Head of caudate nucleus (tissue), 42 donors: ENCODE measurements around the gene ARL10.
A peak's percentile ranks its signal among the peaks of the same experiment; 100 is the strongest.

Source experiments
- DNase-seq, 42 donors: peaks; one replicate each; pipeline versions ENCODE4 v3.0.0 to v3.0.0-alpha.2; 2020 to 2021; ENCODE audit warnings: mixed read lengths in 7 of 42
- intact Hi-C: fragments of 100-400 bp; cut with DNase I; formaldehyde crosslinking; loops from one replicate; pipeline ENCODE4 v1.15.0; 2022

ARL10 gene, protein sequence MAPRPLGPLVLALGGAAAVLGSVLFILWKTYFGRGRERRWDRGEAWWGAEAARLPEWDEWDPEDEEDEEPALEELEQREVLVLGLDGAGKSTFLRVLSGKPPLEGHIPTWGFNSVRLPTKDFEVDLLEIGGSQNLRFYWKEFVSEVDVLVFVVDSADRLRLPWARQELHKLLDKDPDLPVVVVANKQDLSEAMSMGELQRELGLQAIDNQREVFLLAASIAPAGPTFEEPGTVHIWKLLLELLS

DNA sequence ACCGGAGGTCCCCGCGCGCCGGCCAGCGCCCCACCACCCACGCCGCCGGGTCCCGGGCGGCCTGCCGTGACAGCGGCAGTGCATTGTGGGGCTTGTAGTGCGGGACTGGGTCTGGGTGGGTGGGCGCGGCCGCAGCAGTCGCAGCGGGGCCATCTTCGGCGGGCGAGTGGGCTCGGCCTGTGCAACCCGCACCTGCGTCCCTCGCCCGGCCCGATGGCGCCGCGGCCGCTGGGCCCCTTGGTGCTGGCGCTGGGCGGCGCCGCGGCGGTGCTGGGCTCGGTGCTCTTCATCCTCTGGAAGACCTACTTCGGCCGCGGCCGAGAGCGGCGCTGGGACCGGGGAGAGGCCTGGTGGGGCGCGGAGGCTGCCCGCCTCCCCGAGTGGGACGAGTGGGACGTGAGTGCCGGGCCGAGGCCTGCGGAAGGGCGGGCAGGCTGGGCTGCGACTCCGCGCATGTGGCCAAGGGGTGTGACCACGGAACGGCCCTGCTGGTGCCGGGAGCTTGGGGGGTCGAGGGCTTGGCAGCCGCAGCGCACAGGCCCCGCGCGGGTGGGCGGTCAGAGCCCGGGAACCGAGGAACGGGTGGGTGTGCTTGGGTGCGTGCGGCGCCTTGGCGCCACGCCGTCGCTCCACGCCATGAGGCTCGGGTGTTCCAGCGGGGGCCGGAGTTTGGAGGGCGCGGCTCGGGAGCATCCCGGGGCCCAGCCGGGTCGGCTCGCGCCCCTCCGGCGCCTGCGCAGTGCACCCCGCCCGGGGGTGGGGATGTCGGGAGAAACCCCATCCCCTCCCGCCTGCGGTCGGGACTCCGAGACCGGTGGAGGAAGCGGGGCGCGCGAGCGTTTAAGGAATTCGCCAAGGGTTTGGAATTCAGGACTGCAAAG, at the start of gene ARL10:
Gene ARL10, plus strand, starts transcription at position 137 of the 881 bp plus-strand sequence. Its CDS starts 77 bp downstream, at position 214.
- intact Hi-C loops = no loop called here
- peak in 40 of 42 donors; percentile 42 to 86 (median 66) for DNase-seq

DNA sequence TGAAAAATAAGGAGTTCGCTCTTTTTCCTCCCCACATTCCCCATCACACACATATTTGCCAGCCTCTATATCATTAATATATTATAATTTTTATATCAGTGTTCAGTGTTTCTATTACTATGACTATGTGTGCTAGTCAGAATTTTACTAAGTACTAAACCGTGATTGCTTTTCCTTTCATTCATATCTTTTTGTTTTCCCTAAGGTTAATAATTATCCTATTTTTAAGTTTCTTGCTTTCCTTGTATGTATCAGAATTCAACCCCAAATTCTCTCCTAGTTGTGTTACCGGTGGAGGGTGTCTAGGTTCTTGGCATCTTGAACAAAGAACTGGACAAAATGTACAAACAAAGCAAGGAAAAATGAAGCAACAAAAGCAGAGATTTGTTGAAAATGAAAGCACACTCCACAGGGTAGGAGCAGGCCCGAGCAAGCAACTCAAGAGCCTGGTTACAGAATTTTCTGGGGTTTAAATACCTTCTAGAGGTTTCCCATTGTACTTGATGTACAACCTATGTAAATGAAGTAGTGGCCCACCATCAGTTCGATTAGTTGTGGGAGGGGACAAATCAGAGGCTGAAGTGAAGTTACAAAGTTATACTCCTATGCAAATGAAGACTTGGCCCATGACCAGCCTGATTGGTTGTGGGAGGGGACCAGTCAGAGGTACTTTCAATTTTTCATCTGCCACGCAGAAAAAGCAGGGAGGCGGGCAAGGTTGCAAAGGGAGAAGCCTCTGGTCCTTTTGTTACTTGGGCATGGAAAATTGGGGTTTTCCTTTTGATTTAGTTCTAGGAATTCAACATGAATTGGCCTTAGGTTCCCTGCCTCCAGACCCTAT, 47.5 kb upstream of the ARL10 start:
- intact Hi-C loops = no loop called here
- no peak for DNase-seq

DNA sequence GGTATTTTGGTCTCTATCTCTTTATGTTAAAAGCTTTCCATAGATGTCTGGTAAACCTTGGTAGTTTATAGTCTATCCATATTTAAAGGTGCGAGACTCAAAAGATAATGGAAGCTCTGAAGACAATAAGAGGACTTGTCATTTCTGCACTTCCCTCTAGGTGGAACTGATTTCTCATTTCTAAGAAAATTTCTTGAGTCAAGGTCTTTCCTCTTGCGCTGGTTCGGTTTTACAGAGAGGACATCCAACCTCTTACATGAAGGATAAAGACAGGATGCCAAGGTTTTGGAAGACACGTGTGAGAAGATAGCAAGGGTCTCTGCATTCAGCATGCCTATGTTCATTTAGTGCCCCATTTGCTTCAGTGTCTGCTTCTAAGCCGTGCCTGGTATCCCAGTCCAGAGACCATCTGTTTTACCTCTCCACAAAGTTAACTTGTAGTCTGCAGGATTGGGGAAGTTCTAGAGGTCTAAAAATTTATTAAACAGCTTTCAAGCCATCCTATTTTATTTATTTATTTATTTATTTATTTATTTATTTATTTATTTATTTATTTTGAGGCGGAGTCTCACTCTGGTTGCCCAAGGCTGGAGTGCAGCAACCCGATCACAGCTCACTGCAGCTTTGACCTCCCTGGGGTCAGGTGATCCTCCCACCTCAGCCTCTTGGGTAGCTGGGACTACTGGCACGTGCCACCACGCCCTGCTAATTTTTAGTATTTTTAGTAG, 45.3 kb upstream of the ARL10 start:
- intact Hi-C loops = no loop called here

DNA sequence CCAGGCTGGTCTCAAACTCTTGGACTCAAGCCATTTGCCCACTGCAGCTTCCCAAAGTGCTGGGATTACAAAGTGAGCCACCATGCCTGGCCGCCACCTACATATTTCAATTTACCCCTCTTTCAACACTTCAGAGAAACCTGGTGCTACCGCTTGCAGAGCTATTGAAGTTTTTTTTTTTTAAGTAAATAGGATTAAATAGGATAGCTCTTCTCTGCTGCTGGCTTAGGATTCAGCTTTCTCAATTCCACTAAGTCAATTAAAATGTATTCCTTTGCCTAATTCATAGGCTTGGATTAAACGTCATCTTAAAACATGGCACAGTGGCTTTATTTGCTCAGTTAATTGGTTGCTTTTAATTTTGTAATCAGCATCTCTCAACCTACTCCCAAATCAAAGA, 44.7 kb upstream of the ARL10 start:
- DNase-seq = no peak

More for the DNA sequence above, 45.3 kb upstream of the ARL10 start:
- DNase-seq = no peak

DNA sequence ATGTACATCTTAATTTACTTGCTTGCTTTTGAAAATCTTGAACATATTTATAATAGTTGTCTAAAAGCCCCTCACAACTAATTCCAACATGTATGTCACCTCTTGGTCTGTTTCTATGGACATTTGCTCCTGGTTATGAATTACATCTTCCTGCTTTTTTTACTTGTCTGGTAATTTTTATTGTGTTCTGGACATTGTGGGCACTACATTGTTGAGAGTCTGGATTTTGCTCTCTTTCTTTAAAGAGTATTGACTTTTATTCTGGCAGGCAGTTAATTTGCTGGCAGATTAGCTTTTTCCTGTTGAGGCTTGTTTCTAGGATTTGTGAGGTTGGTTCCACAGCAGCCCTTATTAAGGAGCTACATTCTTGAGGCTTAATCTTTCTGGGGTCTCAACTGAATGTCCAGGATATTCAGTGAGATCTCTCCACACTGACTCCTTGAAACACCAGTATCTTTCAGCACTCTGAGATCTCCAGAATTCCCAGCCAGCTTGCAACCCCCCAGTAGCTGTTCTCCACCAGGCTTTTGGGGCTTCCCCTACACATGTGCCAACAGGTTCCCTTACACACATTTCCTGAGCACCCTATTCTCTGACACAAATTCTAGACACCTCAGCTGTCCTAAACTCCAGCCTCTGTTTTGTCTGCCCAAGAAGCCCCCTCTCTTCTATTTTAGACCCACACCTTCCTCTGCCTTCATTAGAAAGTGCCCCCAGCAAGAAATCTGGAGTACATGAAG, 31.1 kb upstream of the ARL10 start:
- intact Hi-C loops = no loop called here
- DNase-seq = no peak

More for the DNA sequence above, 44.7 kb upstream of the ARL10 start:
- intact Hi-C loops = no loop called here

DNA sequence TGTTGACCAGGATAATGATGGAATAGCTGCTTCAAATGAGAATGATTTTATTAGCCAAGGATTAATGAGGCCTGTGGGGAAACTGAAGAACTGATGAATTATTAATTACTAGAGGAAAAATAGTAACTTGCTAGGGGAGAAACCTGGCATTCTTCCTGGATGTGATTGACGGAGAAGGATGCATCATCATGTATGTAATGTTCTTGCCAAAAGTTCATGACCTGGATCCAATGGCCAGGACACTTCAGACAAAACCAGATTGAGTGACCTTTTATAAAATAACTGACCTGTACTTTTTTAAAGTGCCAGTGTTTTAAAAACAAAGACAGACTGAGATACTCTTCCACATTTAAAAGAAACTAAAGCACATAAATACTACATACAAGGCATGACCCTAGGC, 27.4 kb upstream of the ARL10 start:
- intact Hi-C loops = no loop called here

DNA sequence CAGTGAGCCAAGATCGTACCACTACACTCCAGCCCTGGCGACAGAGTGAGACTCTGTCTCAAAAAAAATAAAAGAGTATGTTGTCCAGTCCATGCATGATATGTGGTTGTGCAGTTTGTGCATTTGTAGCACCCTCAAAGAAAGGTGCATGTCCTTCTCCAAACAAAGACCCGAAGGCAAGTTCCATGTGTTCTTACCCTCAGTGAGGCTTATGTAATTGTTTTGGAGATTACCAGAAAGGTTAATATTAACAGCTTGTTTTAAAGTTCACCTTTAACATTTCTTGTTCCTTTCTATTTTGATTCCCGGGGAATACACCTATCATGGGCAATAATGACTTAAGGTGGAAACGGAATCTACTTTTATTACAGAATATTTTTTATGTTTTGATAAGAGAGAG, 26.0 kb upstream of the ARL10 start:
- DNase-seq = no peak
- intact Hi-C loops = no loop called here

More for the DNA sequence above, 27.4 kb upstream of the ARL10 start:
- no peak for DNase-seq

DNA sequence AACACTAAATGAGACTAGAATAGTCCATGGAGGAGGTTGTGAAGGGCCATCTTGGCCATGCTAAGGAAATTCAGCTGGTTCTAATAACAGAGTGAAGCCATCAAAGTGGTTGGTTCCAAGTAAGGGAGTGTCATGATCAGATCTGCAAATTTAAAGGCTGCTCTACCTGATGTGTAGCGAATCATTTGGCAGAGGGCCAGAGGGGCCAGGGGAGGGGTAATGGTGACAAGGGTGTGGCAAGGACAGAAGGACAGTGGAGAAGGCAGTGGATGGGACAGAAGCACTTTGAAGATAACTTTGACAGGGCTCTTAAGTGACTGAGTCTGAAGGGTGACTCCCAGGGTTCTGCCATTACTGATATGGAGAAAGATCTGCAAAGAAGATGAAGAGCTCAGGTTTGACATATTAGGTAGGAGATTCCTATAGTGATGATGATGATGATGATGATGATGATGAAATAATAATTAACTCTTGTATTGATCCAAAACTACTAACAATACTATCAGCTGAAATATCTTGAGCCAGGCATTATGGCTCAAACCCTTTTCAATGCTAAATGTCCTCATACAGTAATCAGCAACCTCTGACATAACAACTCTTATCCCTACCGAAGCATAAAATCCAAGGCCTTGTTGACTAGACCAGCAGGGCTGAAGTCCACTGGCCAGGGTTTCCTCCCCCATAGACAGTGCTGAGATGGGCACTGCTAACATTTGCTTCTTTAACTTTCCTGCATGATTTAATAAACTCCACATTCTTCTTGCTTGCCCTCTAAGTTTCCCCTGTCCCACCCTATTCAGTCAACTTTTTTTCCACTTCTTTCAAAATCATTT, 23.7 kb upstream of the ARL10 start:
- no peak for DNase-seq
- intact Hi-C loops = no loop called here

DNA sequence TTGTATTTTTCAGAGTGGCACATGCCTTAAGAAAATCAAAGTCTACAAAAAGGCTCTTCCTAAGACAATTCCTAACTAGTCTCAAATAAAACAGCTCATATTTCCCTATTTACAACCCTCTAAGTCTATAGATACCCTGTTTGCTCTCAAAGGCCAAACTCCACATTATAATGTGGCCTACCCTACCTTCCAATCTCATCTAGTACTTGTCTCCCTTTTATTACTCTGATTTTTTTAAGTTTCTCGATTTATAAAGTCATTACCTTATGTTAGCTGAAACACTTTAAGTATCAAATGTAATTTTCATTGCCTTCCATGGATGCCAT, 23.2 kb upstream of the ARL10 start:
- DNase-seq = no peak
- intact Hi-C loops = no loop called here

DNA sequence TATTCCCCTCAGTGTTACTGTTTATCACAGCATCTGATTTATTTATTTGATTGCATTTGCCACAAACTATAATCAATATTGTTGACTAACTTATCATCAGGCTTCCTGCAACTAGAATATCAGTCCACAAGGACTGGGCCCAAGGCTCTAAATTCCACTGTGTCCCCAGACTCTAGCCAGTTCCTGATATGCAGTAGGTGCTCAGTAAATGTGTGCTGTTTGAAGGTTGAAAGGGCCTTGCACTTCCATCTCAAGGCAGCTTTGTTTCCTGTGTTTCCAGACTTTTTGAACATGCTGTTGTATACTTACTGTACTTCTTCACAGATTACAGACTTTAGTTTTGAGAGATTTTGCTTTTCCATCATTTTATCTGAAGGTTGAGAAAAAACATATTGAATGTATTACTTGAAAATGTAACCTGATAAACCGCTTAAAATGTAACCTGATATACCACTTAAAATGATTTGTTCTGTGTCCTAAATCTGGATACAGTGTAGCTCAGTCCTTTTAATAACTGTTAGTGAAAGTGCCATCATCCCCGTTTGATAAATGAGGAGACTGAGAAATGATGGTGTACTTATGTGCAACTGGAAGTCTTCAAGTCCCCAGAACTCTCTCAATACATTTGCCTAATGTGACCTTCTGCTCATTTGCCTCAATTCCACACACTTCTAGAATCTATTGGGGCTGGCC, 22.4 kb upstream of the ARL10 start:
- DNase-seq = no peak
- intact Hi-C loops = no loop called here

DNA sequence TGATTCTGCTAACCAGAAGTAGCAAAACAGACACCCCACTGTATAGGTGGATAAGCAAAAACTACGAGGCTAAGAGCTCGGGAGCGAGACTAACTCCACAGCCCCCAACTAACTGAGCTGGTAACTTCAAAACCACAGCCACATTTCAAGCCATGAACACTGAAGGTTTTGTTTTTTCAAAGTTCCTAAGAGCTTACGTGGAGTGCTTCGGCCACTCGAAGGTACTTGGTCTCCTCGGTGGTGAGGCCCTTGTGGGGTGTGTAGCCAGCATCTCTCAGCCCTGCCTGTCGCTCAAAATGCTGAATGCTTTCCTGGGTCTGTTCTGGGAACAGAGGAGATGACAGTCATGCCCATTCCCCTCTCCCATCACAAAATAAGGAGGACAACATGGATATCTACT, 14.9 kb upstream of the ARL10 start:
- intact Hi-C loops = no loop called here
- DNase-seq = no peak

DNA sequence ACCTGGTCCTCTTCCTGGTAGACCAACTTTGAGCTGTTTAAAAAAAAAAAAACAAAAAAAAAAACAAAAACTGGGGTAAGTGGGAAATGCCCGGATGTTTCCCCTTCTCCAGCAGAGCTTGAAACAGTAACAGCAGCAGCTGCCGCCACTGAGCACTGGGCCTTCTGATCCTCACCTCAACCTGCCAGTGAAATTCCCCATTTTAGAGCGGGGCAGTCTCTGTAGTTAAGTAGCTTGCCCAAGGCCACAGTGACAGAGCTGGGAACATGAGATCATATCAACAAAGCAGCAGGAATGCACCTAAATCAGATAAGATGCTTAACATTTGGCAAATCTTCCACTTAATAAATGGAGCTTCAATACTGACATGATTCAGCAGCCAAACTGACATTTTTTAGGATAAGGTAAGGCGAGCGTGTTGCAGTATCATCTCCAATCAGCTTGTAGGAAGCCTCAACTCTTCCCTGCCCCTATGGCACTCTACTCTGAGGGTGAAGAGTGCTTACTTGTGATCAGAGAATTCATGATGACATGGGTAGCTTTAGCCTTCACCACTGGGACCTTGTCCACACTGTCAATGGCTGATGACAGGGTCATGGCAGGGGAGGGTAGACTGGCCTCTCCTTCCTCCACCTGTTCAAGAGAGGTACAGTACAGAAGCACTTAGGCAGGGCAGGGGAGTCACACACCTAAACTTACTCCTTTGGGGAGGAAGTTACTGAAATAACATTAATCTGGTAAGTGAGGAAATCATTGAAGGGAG, 13.0 kb upstream of the ARL10 start:
- intact Hi-C loops = no loop called here
- DNase-seq = no peak

DNA sequence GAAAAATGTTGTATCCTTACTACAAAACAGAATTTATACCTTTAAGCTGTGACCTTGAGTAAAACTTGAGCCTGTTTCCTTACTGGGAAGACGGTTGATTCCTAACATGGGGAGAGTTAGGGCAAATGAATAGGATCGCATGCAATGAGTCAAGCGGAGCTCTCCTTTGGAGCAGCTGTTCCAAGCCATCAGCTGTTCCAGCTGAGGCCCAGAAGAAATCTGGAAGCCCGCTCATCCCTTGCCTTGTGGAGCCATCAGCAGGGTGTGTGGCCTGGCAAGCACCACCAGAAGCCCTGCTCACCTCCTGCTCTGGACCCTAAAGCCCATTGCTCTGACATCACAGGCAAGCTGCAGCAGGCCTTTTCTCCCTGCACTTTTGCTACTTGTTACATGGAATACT, 11.8 kb upstream of the ARL10 start:
- no peak for DNase-seq
- intact Hi-C loops = no loop called here

DNA sequence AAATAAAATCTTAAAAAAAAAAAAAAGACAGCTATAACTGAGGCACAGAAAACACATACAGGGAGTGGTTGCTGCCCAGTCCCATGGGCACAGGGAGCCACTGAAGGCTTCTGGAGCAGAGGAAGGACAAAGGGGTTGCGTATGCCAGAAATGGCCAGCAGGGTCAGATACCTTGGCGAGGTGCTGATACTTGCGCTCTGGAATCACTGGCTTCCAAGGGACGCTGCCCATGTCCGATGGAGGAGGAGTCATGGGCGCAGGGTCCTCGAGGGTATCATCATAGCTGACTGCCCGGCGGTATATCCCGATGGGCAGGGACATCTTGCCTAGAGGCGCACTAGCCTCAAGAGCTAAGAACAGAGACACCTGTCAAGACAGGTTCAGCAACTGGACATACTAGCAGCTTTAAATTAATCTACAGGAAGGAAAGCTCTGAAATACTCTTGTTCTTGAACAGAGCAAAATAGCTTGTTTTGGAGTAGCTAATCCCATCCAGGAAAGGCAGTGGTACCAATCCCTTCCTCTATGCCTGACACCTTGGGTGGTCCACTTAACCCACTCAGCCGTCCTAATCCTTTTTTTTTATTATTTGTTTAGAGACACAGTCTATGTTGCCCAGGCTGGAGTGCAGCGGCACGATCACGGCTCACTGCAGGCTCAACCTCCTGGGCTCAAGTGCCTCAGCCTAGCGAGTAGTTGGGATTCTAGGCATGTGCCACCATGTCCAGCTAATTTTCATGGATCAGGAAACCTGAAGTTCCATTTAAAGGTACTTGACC, 9.7 kb upstream of the ARL10 start:
- DNase-seq = no peak
- intact Hi-C loops = no loop called here

DNA sequence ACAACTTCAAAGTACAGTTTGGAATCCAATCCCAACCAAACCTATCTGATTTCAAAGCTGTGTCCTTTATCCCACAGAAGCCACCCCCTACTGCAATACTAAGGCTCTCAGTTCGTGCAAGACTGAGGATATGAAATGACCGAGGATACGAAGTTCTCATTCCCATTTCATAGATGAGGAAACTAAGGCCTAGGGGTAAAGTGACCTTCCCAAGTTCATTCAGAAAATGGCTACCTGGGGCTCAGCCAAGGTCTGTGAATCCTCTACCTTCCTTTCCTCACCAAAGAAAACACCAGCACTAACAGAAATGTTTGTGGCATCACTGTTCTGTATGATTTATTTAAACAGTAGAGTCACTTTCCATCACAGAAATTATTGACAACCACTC, 9.1 kb upstream of the ARL10 start:
- intact Hi-C loops = no loop called here
- no peak for DNase-seq

DNA sequence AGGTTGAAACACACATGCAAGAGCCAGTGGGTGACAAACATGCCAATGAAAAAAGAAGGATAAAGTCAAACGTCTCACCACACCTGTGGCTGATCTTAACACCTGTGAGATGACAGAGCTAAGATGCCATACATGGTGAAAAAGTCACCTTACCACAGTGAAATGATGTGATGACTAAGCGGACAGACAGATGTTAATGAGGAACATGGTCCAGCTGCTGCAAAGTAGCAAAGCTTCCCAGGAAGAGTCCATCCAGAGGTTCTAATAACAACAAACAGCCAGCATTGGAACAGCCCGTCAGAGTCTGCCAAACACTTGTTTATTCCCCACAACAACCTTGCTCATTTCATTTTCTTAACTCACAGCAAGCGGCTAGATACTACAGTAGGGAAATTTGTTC, 5.6 kb upstream of the ARL10 start:
- intact Hi-C loops = no loop called here
- no peak for DNase-seq
